Measurements from ENCODE around the gene GSK3B. TPM values are rescaled to one million over a fixed set of nuclear protein-coding genes. Genes with fewer than 3 reads are reported as not detected.

GSK3B gene
- total and polyA plus RNA-seq, 2 experiments from 2014 or later, result 19.7 to 43.1 TPM

GRCh38 chr3:119885746-119886530 is 208.3 kb downstream of the GSK3B start:
- peak; percentile 49 for DNase-seq

GRCh38 chr3:119884161-119884557 is 210.1 kb downstream of the GSK3B start:
- Histone ChIP-seq H3K4me3 (no peak overlapping the region), H3K27ac (no peak overlapping the region), H3K36me3 (ENCODE audit: low read depth) (peaks cover 19% of the 10 kb centered on the region), H3F3A (ENCODE audit: insufficient read depth) (peaks cover 15% of the 10 kb centered on the region), H4K20me1 (ENCODE audit: insufficient read depth) (0 out of 2 replicates have a peak, but pooled peaks cover 12% of the 10 kb centered on the region), H3K4me1 (ENCODE audit: insufficient read depth) (peaks cover 20% of the 10 kb centered on the region), H3K4me2 (ENCODE audit: unreplicated experiment) (no peak overlapping the region), H2AFZ (no peak overlapping the region), H3K79me2 (ENCODE audit: insufficient read depth) (peaks cover 48% of the 10 kb centered on the region), H3K9me2 (ENCODE audit: insufficient read depth) (no peaks in the 10 kb centered on the region), H3K9ac (no peak overlapping the region), H3K9me3 (ENCODE audit: low read depth) (no peaks in the 10 kb centered on the region), H3K27me3 (replicated peaks; ENCODE audit: insufficient read depth) (no peaks in the 10 kb centered on the region)
- no peak for DNase-seq
- 99 to 100% methylated on average over 4 of the region's 4 CpGs for WGBS, 2 experiments (ENCODE audit: low coverage in 1 of 2, low lambda C conversion rate in 2 of 2, missing lambda C conversion rate in 2 of 2)
- TF ChIP-seq EZH2 (IDR thresholded peaks at IDR 0.05; ENCODE audit: insufficient read depth, poor library complexity, severe bottlenecking) (no peak), EZH2phosphoT487 (IDR thresholded peaks at IDR 0.05; ENCODE audit: insufficient read depth, low read depth) (no peak)
- in situ Hi-C loops (cut with MboI), result no loop called here

More at GRCh38 chr3:119885746-119886530, 208.3 kb downstream of the GSK3B start:
- Histone ChIP-seq H2AFZ (no peak overlapping the region), H3K36me3 (ENCODE audit: low read depth) (peaks cover 10% of the 10 kb centered on the region; the same call in 1 of the 2 replicates), H3K9me3 (ENCODE audit: low read depth) (no peaks in the 10 kb centered on the region), H3K27ac (peak overlapping the region; percentile 16; the same call in 1 of the 2 replicates), H3K9ac (no peak overlapping the region), H3K9me2 (ENCODE audit: insufficient read depth) (no peaks in the 10 kb centered on the region), H3K4me1 (ENCODE audit: insufficient read depth) (peaks cover 15% of the 10 kb centered on the region), H3K4me2 (ENCODE audit: unreplicated experiment) (no peak overlapping the region), H3K79me2 (ENCODE audit: insufficient read depth) (peaks cover 48% of the 10 kb centered on the region), H3K27me3 (replicated peaks; ENCODE audit: insufficient read depth) (no peaks in the 10 kb centered on the region), H4K20me1 (ENCODE audit: insufficient read depth) (0 out of 2 replicates have a peak, but pooled peaks cover 12% of the 10 kb centered on the region), H3F3A (ENCODE audit: insufficient read depth) (peaks cover 9% of the 10 kb centered on the region), H3K4me3 (no peak overlapping the region)
- TF ChIP-seq EZH2phosphoT487 (IDR thresholded peaks at IDR 0.05; ENCODE audit: insufficient read depth, low read depth), result no peak
- no peak for TF ChIP-seq EZH2 (IDR thresholded peaks at IDR 0.05; ENCODE audit: insufficient read depth, poor library complexity, severe bottlenecking)
- in situ Hi-C loops (cut with MboI), result no loop called here
- WGBS, 2 experiments (ENCODE audit: low coverage in 1 of 2, low lambda C conversion rate in 2 of 2, missing lambda C conversion rate in 2 of 2), result 75 to 77% methylated on average over 3 of the region's 3 CpGs

DNA sequence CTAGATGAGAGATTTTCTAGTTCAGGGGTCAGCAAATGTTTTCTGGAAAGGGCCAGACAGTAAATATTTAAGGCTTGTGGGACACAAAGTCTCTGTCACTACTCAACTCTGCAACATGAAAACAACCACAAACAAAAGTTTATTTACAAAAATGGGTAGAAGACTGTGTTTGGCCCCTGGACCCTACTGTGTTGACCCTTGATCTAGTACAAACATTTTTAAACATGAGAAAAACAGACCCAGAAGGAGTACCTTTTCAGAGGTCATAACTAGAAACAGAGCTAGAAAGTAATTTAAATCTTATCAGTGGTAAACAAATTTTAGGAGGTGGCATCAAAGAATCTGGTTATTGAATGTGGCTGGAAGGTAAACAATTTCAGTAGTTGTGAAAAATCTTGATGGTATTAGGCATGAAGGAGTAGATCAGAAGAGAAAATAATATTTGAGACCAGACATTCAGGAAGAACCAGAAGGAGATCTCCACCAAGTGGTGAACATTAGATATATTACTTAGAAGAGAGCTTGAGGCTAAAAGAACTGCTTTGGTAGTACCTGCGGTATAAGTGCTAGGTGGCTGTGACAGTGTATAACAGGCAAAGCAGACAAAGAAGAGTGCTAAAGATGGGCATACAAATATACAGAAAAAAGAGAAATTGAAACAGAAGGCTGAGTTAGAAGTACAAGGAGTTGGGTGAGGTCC is 210.6 kb downstream of the GSK3B start:
- Histone ChIP-seq H3K9ac (no peak overlapping the region), H3K9me3 (ENCODE audit: low read depth) (no peaks in the 10 kb centered on the region), H3F3A (ENCODE audit: insufficient read depth) (peaks cover 15% of the 10 kb centered on the region), H3K4me2 (ENCODE audit: unreplicated experiment) (no peak overlapping the region), H3K27me3 (replicated peaks; ENCODE audit: insufficient read depth) (no peaks in the 10 kb centered on the region), H3K79me2 (ENCODE audit: insufficient read depth) (peaks cover 48% of the 10 kb centered on the region), H3K4me3 (no peak overlapping the region), H2AFZ (no peak overlapping the region), H4K20me1 (ENCODE audit: insufficient read depth) (0 out of 2 replicates have a peak, but pooled peaks cover 12% of the 10 kb centered on the region), H3K4me1 (ENCODE audit: insufficient read depth) (peaks cover 20% of the 10 kb centered on the region), H3K9me2 (ENCODE audit: insufficient read depth) (no peaks in the 10 kb centered on the region), H3K27ac (no peak overlapping the region), H3K36me3 (ENCODE audit: low read depth) (peaks cover 19% of the 10 kb centered on the region)
- 100% methylated on average over 1 of the region's 1 CpG for WGBS, 2 experiments (ENCODE audit: low coverage in 1 of 2, low lambda C conversion rate in 2 of 2, missing lambda C conversion rate in 2 of 2)
- in situ Hi-C loops (cut with MboI), result no loop called here
- TF ChIP-seq EZH2phosphoT487 (IDR thresholded peaks at IDR 0.05; ENCODE audit: insufficient read depth, low read depth) (no peak), EZH2 (IDR thresholded peaks at IDR 0.05; ENCODE audit: insufficient read depth, poor library complexity, severe bottlenecking) (no peak)
- no peak for DNase-seq

- TF ChIP-seq EZH2 (IDR thresholded peaks at IDR 0.05; ENCODE audit: insufficient read depth, poor library complexity, severe bottlenecking) (no peak), EZH2phosphoT487 (IDR thresholded peaks at IDR 0.05; ENCODE audit: insufficient read depth, low read depth) (no peak)
- H3F3A ChIP-seq (ENCODE audit: insufficient read depth), result peaks cover 13% of the 10 kb centered on the region
- in situ Hi-C loops (cut with MboI), result no loop called here
- 0 out of 2 replicates have a peak overlapping the region, but pooled peaks have one; percentile 6 for H3K27ac ChIP-seq
- H3K9me3 ChIP-seq (ENCODE audit: low read depth), result no peaks in the 10 kb centered on the region
- no peaks in the 10 kb centered on the region for H3K27me3 ChIP-seq (replicated peaks; ENCODE audit: insufficient read depth)
- no peak overlapping the region for H3K4me3 ChIP-seq
- WGBS, 2 experiments (ENCODE audit: low coverage in 1 of 2, low lambda C conversion rate in 2 of 2, missing lambda C conversion rate in 2 of 2), result 83 to 84% methylated on average over 1 of the region's 1 CpG
- no peak overlapping the region for H3K9ac ChIP-seq
- H3K9me2 ChIP-seq (ENCODE audit: insufficient read depth), result no peaks in the 10 kb centered on the region
- H3K4me2 ChIP-seq (ENCODE audit: unreplicated experiment), result no peak overlapping the region
- H3K36me3 ChIP-seq (ENCODE audit: low read depth), result peaks cover 23% of the 10 kb centered on the region
- 0 out of 2 replicates have a peak, but pooled peaks cover 7% of the 10 kb centered on the region for H4K20me1 ChIP-seq (ENCODE audit: insufficient read depth)
- H3K79me2 ChIP-seq (ENCODE audit: insufficient read depth), result peaks cover 33% of the 10 kb centered on the region
- peak; percentile 77 for DNase-seq
- H3K4me1 ChIP-seq (ENCODE audit: insufficient read depth), result peaks cover 15% of the 10 kb centered on the region
- no peak overlapping the region for H2AFZ ChIP-seq
These were observed 213.3 kb downstream of the GSK3B start for GRCh38 chr3:119880966-119881365.
